Activated effector memory CD4-positive, alpha-beta T cell treated with anti-CD3 and anti-CD28 coated beads, Interleukin-2, amount 50 U/mL, for 16 hours (primary cell): ENCODE data around the gene TUFM.
"Not testable (repeated sequence)": the region's sequence is repeated elsewhere in the genome, so short reads cannot be mapped to it uniquely, and the experiment has no call there.

Experiments
- DNase-seq: peaks from one replicate; pipeline ENCODE4 v3.0.0-alpha.2; 2020

The TUFM gene

GRCh38 chr16:28875134-28876018 lies 29.2 kb upstream of the TUFM start:
- no peak for DNase-seq

- DNase-seq: no peak
Measured at GRCh38 chr16:28874406-28874805, 28.3 kb upstream of the TUFM start.

- DNase-seq: peak; percentile 85
Measured at GRCh38 chr16:28873543-28874201, 27.5 kb upstream of the TUFM start.

GRCh38 chr16:28872952-28873351 lies 26.8 kb upstream of the TUFM start:
- no peak for DNase-seq

- DNase-seq: no peak
Measured at GRCh38 chr16:28869201-28869600, 23.1 kb upstream of the TUFM start.

GRCh38 chr16:28867646-28868045 lies 21.5 kb upstream of the TUFM start:
- not testable (repeated sequence) for DNase-seq

GRCh38 chr16:28867241-28867640 lies 21.1 kb upstream of the TUFM start:
- no peak for DNase-seq

- DNase-seq: no peak
Measured at GRCh38 chr16:28866454-28866804, 20.3 kb upstream of the TUFM start.

GRCh38 chr16:28865722-28866453 lies 19.7 kb upstream of the TUFM start:
- DNase-seq: no peak

GRCh38 chr16:28865001-28865688 lies 19.0 kb upstream of the TUFM start:
- no peak for DNase-seq

GRCh38 chr16:28863929-28864793 lies 18.0 kb upstream of the TUFM start:
- DNase-seq: peak; percentile 70

- DNase-seq: no peak
Measured at GRCh38 chr16:28859326-28859725, 13.2 kb upstream of the TUFM start.

GRCh38 chr16:28858421-28858820 lies 12.3 kb upstream of the TUFM start:
- DNase-seq: no peak

GRCh38 chr16:28846933-28847273 lies 755 bp upstream of the TUFM start:
- DNase-seq: no peak

GRCh38 chr16:28845761-28846079 lies 428 bp downstream of the TUFM start:
- no peak for DNase-seq

- peak; percentile 68 for DNase-seq
Measured at GRCh38 chr16:28845293-28845692, 855 bp downstream of the TUFM start.

- no peak for DNase-seq
Measured at GRCh38 chr16:28844226-28844885, 1.8 kb downstream of the TUFM start.

- no peak for DNase-seq
Measured at GRCh38 chr16:28843766-28844165, 2.4 kb downstream of the TUFM start.

- no peak for DNase-seq
Measured at GRCh38 chr16:28842696-28843095, 3.5 kb downstream of the TUFM start.

- no peak for DNase-seq
Measured at GRCh38 chr16:28839899-28840298, 6.2 kb downstream of the TUFM start.

- no peak for DNase-seq
Measured at GRCh38 chr16:28839004-28839639, 7.0 kb downstream of the TUFM start.
